Endothelial cell of umbilical vein (primary cell): ENCODE data around the gene LAD1. TPM values are rescaled to one million over a fixed set of nuclear protein-coding genes. Genes with fewer than 3 reads are reported as not detected.

Experiments used
- BruUV-seq: library from RNA; stranded (reverse); fragments of 400-500 nt; replicated peaks from 2 replicates; lab custom pipeline; 2021; lab: Mats Ljungman, UMichigan
- CTCF ChIA-PET: fragments of 300-600, 350-600 bp; sonication (Branson Sonifier 250); formaldehyde crosslinking; loops from one replicate; lab custom pipeline; 2021; ENCODE audit warnings: antibody characterized with exemption, inconsistent platforms; lab: Charles Lee
- POLR2A ChIA-PET: fragments of 300-600, 350-600 bp; sonication (Branson Sonifier 250); formaldehyde crosslinking; loops from one replicate; lab custom pipeline; 2021; ENCODE audit warnings: antibody characterized with exemption, inconsistent platforms; lab: Charles Lee
- DNase-seq: peaks from one replicate; pipeline ENCODE4 v3.0.0-alpha.2; 2011; ENCODE audit warnings: low read depth, low spot score
- FAIRE-seq: peaks from 2 replicates; lab custom pipeline; 2011; peaks lifted over from hg19 to GRCh38; lab: Jason Lieb, UNC
- H2AFZ ChIP-seq: 2 replicates; pipeline ENCODE4 v1.6.0; 2012; ENCODE audit warnings: low read depth, low read length, control low read depth, inconsistent platforms
- H3K27ac ChIP-seq: 2 replicates; pipeline ENCODE4 v1.5.1; 2011; ENCODE audit warnings: low read depth, mild to moderate bottlenecking, control low read depth, low read length, moderate library complexity; ENCODE audit not compliant: insufficient read depth
- H3K27me3 ChIP-seq, 2 experiments: 2 replicates each; pipeline versions ENCODE4 v1.6.0 to v1.6.1; 2011; ENCODE audit warnings: low read length in 2 of 2, mixed read lengths in 1 of 2; ENCODE audit not compliant: control insufficient read depth in 2 of 2, insufficient read depth in 2 of 2
- H3K36me3 ChIP-seq, 2 experiments: 2 replicates in 1 of 2; 3 replicates in 1 of 2; pipeline ENCODE4 v1.5.1; 2011; ENCODE audit warnings: low read length in 2 of 2, mild to moderate bottlenecking in 1 of 2, moderate library complexity in 1 of 2; ENCODE audit not compliant: control insufficient read depth in 2 of 2, insufficient read depth in 2 of 2; ENCODE audit errors: extremely low read depth in 1 of 2
- H3K4me1 ChIP-seq: 3 replicates; pipeline ENCODE4 v1.5.1; 2011; ENCODE audit warnings: mild to moderate bottlenecking, low read length; ENCODE audit not compliant: control insufficient read depth, insufficient read depth; ENCODE audit errors: extremely low read depth
- H3K4me2 ChIP-seq: 2 replicates; pipeline ENCODE4 v1.6.1; 2011; ENCODE audit warnings: low read length, control low read depth, mixed read lengths; ENCODE audit not compliant: insufficient read depth
- H3K4me3 ChIP-seq, 3 experiments: fragments of 200-600 bp in 1 of 3; sonication (generic), shearing (Covaris generic) in 1 of 3; replicated peaks in 1 of 3; 2 replicates each; pipeline ENCODE4 v1.5.1; 2011 to 2016; ENCODE audit warnings: control low read depth in 3 of 3, low read length in 3 of 3, mild to moderate bottlenecking in 2 of 3, inconsistent platforms in 1 of 3, low read depth in 1 of 3, moderate library complexity in 1 of 3; ENCODE audit not compliant: insufficient read depth in 1 of 3
- H3K79me2 ChIP-seq: 2 replicates; pipeline ENCODE4 v1.6.0; 2012; ENCODE audit warnings: low read length, inconsistent platforms; ENCODE audit not compliant: control insufficient read depth, insufficient read depth
- H3K9ac ChIP-seq: replicated peaks from 2 replicates; pipeline ENCODE3; 2011; ENCODE audit warnings: low read length, control low read depth; ENCODE audit not compliant: insufficient read depth; ENCODE audit errors: extremely low read depth
- H3K9me1 ChIP-seq: replicated peaks from 3 replicates; pipeline ENCODE4 v1.6.0; 2011; ENCODE audit warnings: mild to moderate bottlenecking, low read length; ENCODE audit not compliant: control insufficient read depth, insufficient read depth; ENCODE audit errors: extremely low read depth
- H3K9me3 ChIP-seq: replicated peaks from 2 replicates; pipeline ENCODE4 v1.5.1; 2012; ENCODE audit warnings: low read length, inconsistent platforms; ENCODE audit not compliant: control insufficient read depth, insufficient read depth
- H4K20me1 ChIP-seq: replicated peaks from 2 replicates; pipeline ENCODE3; 2011; ENCODE audit warnings: mild to moderate bottlenecking, low read length; ENCODE audit not compliant: control insufficient read depth, insufficient read depth; ENCODE audit errors: extremely low read depth
- CTCF ChIP-seq, 2 donors: IDR thresholded peaks; 1 replicate in 1 of 2; 2 replicates in 1 of 2; pipeline ENCODE4 v1.5.1; 2011; ENCODE audit warnings: low read length in 2 of 2, mild to moderate bottlenecking in 2 of 2, moderate library complexity in 2 of 2, control low read depth in 1 of 2, inconsistent platforms in 1 of 2, low read depth in 1 of 2; ENCODE audit not compliant: insufficient read depth in 1 of 2; ENCODE audit errors: extremely low read depth in 1 of 2
- EZH2 ChIP-seq: IDR thresholded peaks from 2 replicates; pipeline ENCODE4 v1.6.1; 2012; ENCODE audit warnings: borderline replicate concordance, low read depth, mild to moderate bottlenecking, moderate library complexity, low read length, inconsistent platforms; ENCODE audit not compliant: severe bottlenecking
- FOS ChIP-seq: IDR thresholded peaks from 2 replicates; pipeline ENCODE4 v1.6.1; 2011; ENCODE audit warnings: mild to moderate bottlenecking, low read length, moderate library complexity, borderline replicate concordance; ENCODE audit not compliant: insufficient read depth
- GATA2 ChIP-seq: IDR thresholded peaks from 2 replicates; pipeline ENCODE4 v1.7.0; 2011; ENCODE audit warnings: low read depth, mild to moderate bottlenecking, moderate library complexity, mixed read lengths, low read length; ENCODE audit not compliant: insufficient read length, insufficient read depth
- JUN ChIP-seq: IDR thresholded peaks from 2 replicates; pipeline ENCODE4 v1.6.1; 2011; ENCODE audit warnings: borderline replicate concordance, low read depth; ENCODE audit not compliant: insufficient read length, insufficient read depth
- MAX ChIP-seq: IDR thresholded peaks from 2 replicates; pipeline ENCODE4 v1.6.1; 2011; ENCODE audit not compliant: insufficient read depth, insufficient read length
- MYC ChIP-seq: IDR thresholded peaks from one replicate; pipeline ENCODE4 v1.6.1; 2011; ENCODE audit warnings: mild to moderate bottlenecking, low read depth, low read length
- POLR2A ChIP-seq: IDR thresholded peaks from 2 replicates; pipeline ENCODE4 v1.6.1; 2012; ENCODE audit warnings: low read depth, mild to moderate bottlenecking, control low read depth, low read length
- POLR2AphosphoS5 ChIP-seq: IDR thresholded peaks from 2 replicates; pipeline ENCODE4 v1.6.1; 2012; ENCODE audit warnings: low read depth, mild to moderate bottlenecking, control low read depth, low read length, moderate library complexity; ENCODE audit not compliant: insufficient read depth
- dilution Hi-C: fragments of 300-500 bp; cut with MboI; formaldehyde crosslinking; loops from one replicate; pipeline ENCODE4 v1.15.0; 2019; ENCODE audit warnings: low sequenced_read_pairs; ENCODE audit not compliant: extremely low pct_ligation_motif_present
- intact Hi-C: fragments of 100-400 bp; cut with micrococcal nuclease; formaldehyde crosslinking; loops from one replicate; pipeline ENCODE4 v1.10.0; 2022
- polyA plus RNA-seq, 4 experiments: library from polyadenylated mRNA; depleted of rRNA in 3 of 4; stranded (reverse) in 3 of 4; unstranded in 1 of 4; fragments of >200 nt; gene quantifications; 2 replicates each; pipeline versions ENCODE4 v1.2.1 to v1.2.3, GENCODE V29; 2011 to 2012; ENCODE audit warnings: missing spikeins in 1 of 4
- total RNA-seq: library from RNA; stranded (reverse); gene quantifications from 2 replicates; pipeline ENCODE4 v1.2.3, GENCODE V29; 2021

LAD1 gene
- total and polyA plus RNA-seq, 2 donors (not counting 3 experiments of a cell fraction or from before 2014, with no cell fraction given), result not detected

GRCh38 chr1:201384406-201384782, 14.7 kb downstream of the LAD1 start:
- no TSS peak for BruUV-seq
- Histone ChIP-seq H3K79me2 (no peaks in the 10 kb centered on the region), H3K4me3 (no peak overlapping the region), H3K36me3 (no peaks in the 10 kb centered on the region), H3K9me3 (no peaks in the 10 kb centered on the region), H3K4me2 (no peak overlapping the region), H3K27me3 (peaks cover 0 to 5% of the 10 kb centered on the region in 2 experiments), H3K27ac (no peak overlapping the region), H2AFZ (no peak overlapping the region), H4K20me1 (no peaks in the 10 kb centered on the region), H3K4me1 (no peaks in the 10 kb centered on the region), H3K9me1 (no peaks in the 10 kb centered on the region), H3K9ac (no peak overlapping the region)
- dilution Hi-C loops, result no loop called here
- intact Hi-C loops, result loop anchor here (1.0 kb wide), 1 partner anchor 28 kb away; no protein-coding TSS in a partner anchor
- FAIRE-seq (no peak), DNase-seq (no peak)
- POLR2A ChIA-PET, result no interaction called here
- no peak for TF ChIP-seq EZH2
- TF ChIP-seq GATA2, result no peak
- no peak for TF ChIP-seq FOS
- TF ChIP-seq MYC, result no peak
- TF ChIP-seq POLR2A, result no peak
- CTCF ChIA-PET, result interaction anchor here (0.9 to 1.8 kb wide), 8 partner anchors 9 to 128 kb away, joined by 3 to 8 read pairs (median 4); partner anchors contain the start of gene PHLDA3

- no peak overlapping the region for H3K4me2 ChIP-seq
- TF ChIP-seq EZH2, result no peak
- TF ChIP-seq GATA2, result no peak
- TF ChIP-seq POLR2A, result no peak
- TF ChIP-seq MAX, result no peak
- TF ChIP-seq POLR2AphosphoS5, result no peak
- TF ChIP-seq FOS, result no peak
- TF ChIP-seq CTCF (IDR thresholded peaks at IDR 0.05; ENCODE audit: extremely low read depth in 1 of 2, insufficient read depth in 1 of 2, low read depth in 1 of 2, low read length in 2 of 2), result no peak
- no peak for TF ChIP-seq MYC
- no peak for TF ChIP-seq JUN
- H3K36me3 ChIP-seq, result no peaks in the 10 kb centered on the region
- no peaks in the 10 kb centered on the region for H4K20me1 ChIP-seq
- ChIA-PET CTCF (interaction anchor here (0.9 to 1.8 kb wide), 8 partner anchors 8 to 129 kb away, joined by 3 to 8 read pairs (median 4); partner anchors contain the start of gene PHLDA3), POLR2A (no interaction called here)
- BruUV-seq, result no TSS peak
- H3K9ac ChIP-seq, result no peak overlapping the region
- dilution Hi-C loops, result no loop called here
- FAIRE-seq (no peak), DNase-seq (no peak)
- H3K4me3 ChIP-seq, result no peak overlapping the region
- peaks cover 0 to 5% of the 10 kb centered on the region in 2 experiments for H3K27me3 ChIP-seq
- no peaks in the 10 kb centered on the region for H3K9me3 ChIP-seq
- H3K4me1 ChIP-seq, result no peaks in the 10 kb centered on the region
- H3K27ac ChIP-seq, result no peak overlapping the region
- no peaks in the 10 kb centered on the region for H3K79me2 ChIP-seq
- intact Hi-C loops, result loop anchor here (1.0 kb wide), 1 partner anchor 28 kb away; no protein-coding TSS in a partner anchor
- H2AFZ ChIP-seq, result no peak overlapping the region
- H3K9me1 ChIP-seq, result no peaks in the 10 kb centered on the region
Measured at GRCh38 chr1:201383647-201384405, 15.3 kb downstream of the LAD1 start.
